H1 (cell line): Measurements from ENCODE around the gene CUX1. TPM values are rescaled to one million over a fixed set of nuclear protein-coding genes. Genes with fewer than 3 reads are reported as not detected.

Experiments used
- BRCA1 ChIP-seq: IDR thresholded peaks from 2 replicates; pipeline ENCODE4 v1.6.1; 2012; ENCODE audit warnings: low read depth, low read length, improper control_type of control experiment
- CEBPB ChIP-seq: IDR thresholded peaks from 2 replicates; pipeline ENCODE4 v1.6.1; 2012; ENCODE audit warnings: low read depth, low read length
- CHD7 ChIP-seq: fragments of 300-600 bp; sonication (generic); IDR thresholded peaks from 2 replicates; pipeline ENCODE4 v1.7.1; 2012; ENCODE audit warnings: low read length, moderate library complexity, mild to moderate bottlenecking, inconsistent platforms; ENCODE audit not compliant: insufficient replicate concordance
- GTF2F1 ChIP-seq: IDR thresholded peaks from 2 replicates; pipeline ENCODE4 v1.6.1; 2012; ENCODE audit warnings: low read depth, low read length, improper control_type of control experiment, borderline replicate concordance
- JUN ChIP-seq: IDR thresholded peaks from 2 replicates; pipeline ENCODE4 v1.6.1; 2011; ENCODE audit warnings: low read depth, mild to moderate bottlenecking, improper control_type of control experiment, low read length
- NANOG ChIP-seq: IDR thresholded peaks from 2 replicates; pipeline ENCODE4 v1.6.1; 2011; ENCODE audit warnings: low read length, low read depth, mild to moderate bottlenecking, inconsistent platforms; ENCODE audit not compliant: insufficient read depth, poor library complexity, severe bottlenecking
- POLR2AphosphoS5 ChIP-seq: IDR thresholded peaks from 2 replicates; pipeline ENCODE4 v1.6.1; 2011; ENCODE audit warnings: low read depth, low read length
- SAP30 ChIP-seq: fragments of 300-600 bp; sonication (generic); IDR thresholded peaks from 2 replicates; pipeline ENCODE4 v1.7.1; 2012; ENCODE audit warnings: low read length, moderate library complexity, mild to moderate bottlenecking, inconsistent platforms; ENCODE audit not compliant: insufficient read depth, insufficient replicate concordance
- SRF ChIP-seq: IDR thresholded peaks from 2 replicates; pipeline ENCODE4 v1.6.1; 2011; ENCODE audit warnings: mild to moderate bottlenecking, low read depth, low read length, moderate library complexity
- TAF1 ChIP-seq: IDR thresholded peaks from 2 replicates; pipeline ENCODE4 v1.6.1; 2011; ENCODE audit warnings: mild to moderate bottlenecking, low read depth, low read length
- TEAD4 ChIP-seq: IDR thresholded peaks from 2 replicates; pipeline ENCODE4 v1.6.1; 2012; ENCODE audit warnings: low read depth, low read length, inconsistent platforms, mixed read lengths
- ZNF274 ChIP-seq: IDR thresholded peaks from 2 replicates; pipeline ENCODE4 v1.7.0; 2012; ENCODE audit warnings: low read length, borderline replicate concordance; ENCODE audit errors: extremely low read depth
- polyA plus RNA-seq, 7 experiments: library from polyadenylated mRNA; depleted of rRNA in 3 of 7; stranded (reverse) in 5 of 7; unstranded in 2 of 7; fragments of >200 nt in 5 of 7; fragments of 200-250 nt in 2 of 7; gene quantifications; 1 replicate in 5 of 7; 2 replicates in 1 of 7; 4 replicates in 1 of 7; pipeline versions ENCODE4 v1.2.1 to v1.2.3, GENCODE V29; 2011 to 2013; ENCODE audit warnings: missing spikeins in 2 of 7, mixed read lengths in 2 of 7
- total RNA-seq: library from RNA; stranded (reverse); fragmentation: NEBNext Ultra II Directional; extraction: Animal tissue kit (Norgen Biotek cat#: 25700); gene quantifications from 2 replicates; pipeline ENCODE4 v1.2.1, GENCODE V29; 2021

The CUX1 gene
- total and polyA plus RNA-seq, 2 of the 8 experiments (the other 6 are each of a cell fraction or from before 2014, with no cell fraction given): 21.6 to 65.9 TPM

DNA sequence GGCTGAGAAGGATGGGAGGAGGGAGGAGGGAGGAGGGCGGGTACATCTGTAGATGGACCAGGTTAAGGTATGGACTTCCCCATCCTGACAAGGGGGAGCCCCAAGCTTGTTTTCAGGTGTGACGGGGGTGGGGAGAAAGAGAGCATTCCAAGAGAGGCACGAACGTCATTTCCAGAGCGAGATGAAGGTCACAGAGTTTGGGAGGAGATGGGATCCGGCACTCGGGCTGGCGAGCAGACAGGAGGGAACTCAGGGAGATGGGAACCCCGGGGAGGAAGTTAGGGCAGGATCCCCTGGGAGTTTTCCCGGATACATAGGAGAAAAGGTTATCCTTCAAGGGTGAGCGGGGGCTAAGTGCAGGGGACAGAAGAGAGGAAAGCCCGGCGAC lies 118.8 kb downstream of the CUX1 start (continued):
- TF ChIP-seq CHD7 (no peak), CEBPB (no peak), ZNF274 (no peak), TEAD4 (peak; percentile 26; the same call in 1 of the 2 replicates), BRCA1 (no peak), SAP30 (no peak), GTF2F1 (no peak), NANOG (no peak), JUN (no peak), SRF (no peak), TAF1 (peak; percentile 30), POLR2AphosphoS5 (no peak)
